ENCODE data around the gene SPTBN5. TPM values are rescaled to one million over a fixed set of nuclear protein-coding genes. Genes with fewer than 3 reads are reported as not detected.

SPTBN5 gene
- total RNA-seq, 1 experiment from 2014 or later: 1.9 TPM

DNA sequence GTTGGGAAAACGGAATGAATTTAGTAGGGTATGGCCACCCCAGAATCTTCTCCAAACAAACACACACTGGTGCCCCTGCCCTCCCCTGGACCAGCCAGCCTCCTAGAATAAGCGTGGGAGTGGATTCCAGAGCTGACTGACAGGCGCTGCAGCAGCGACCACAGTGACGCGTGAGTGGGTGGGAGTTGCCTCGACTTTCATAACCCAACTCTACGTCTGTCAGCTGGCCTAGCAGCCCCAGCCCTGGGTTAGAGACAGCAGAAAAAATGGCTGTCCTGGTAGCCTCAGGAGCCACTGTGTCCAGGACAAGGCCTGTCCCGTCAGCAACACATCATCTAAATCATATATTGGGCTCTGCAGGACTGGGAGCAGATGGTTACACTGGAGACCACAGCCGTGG is 45.2 kb downstream of the SPTBN5 start:
- DNase-seq (ENCODE audit: low read depth): no peak

DNA sequence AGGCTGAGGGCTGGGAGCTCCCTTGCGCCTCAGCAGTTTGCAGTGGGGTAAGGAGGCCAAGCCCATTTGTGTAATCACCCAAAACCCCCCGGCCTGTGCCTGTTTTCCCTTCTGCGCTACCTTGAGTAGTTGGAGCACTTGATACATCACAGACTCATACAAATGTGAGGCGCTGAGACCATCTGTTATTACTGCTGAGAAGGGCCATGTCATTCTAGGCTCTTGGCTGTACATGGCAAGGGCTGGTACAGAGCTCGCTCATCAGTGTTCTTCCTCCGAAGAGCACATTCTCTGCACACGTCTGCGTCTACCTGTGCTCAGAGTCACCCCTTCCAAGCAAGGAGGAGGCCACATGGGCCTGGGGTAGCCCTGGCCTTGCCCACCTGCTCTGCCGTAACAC is 45.9 kb downstream of the SPTBN5 start:
- DNase-seq (ENCODE audit: low read depth): no peak

DNA sequence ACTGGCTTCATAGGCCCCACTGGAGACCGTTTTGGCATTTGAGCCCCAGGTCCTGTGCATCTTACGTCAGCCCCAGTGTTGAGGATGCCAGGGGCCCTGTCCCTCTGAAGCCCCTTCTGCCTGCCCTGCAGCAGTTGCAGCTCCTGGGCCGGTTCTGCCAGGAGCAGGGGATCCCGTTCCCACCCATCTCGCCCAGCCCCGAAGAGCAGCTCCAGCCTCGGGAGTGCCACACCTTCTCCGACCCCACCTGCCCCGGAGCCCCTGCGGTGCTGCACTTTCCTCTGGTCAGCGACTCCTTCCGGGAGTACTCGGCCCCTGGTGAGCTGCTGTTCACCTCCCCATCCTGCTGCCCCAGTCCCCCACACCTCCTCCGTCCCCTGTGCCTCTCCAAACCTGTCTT is 46.6 kb downstream of the SPTBN5 start:
- DNase-seq (ENCODE audit: low read depth): no peak

- DNase-seq (ENCODE audit: low read depth): no peak
Measured at GRCh38 chr15:41844814-41845213, 49.0 kb downstream of the SPTBN5 start.

- DNase-seq (ENCODE audit: low read depth): no peak
Measured at GRCh38 chr15:41843571-41843970, 50.3 kb downstream of the SPTBN5 start.

GRCh38 chr15:41842229-41842628 is 51.6 kb downstream of the SPTBN5 start:
- no peak for DNase-seq (ENCODE audit: low read depth)

GRCh38 chr15:41841131-41841530 is 52.7 kb downstream of the SPTBN5 start:
- no peak for DNase-seq (ENCODE audit: low read depth)

- no peak for DNase-seq (ENCODE audit: low read depth)
Measured at GRCh38 chr15:41840673-41841072, 53.2 kb downstream of the SPTBN5 start.

DNA sequence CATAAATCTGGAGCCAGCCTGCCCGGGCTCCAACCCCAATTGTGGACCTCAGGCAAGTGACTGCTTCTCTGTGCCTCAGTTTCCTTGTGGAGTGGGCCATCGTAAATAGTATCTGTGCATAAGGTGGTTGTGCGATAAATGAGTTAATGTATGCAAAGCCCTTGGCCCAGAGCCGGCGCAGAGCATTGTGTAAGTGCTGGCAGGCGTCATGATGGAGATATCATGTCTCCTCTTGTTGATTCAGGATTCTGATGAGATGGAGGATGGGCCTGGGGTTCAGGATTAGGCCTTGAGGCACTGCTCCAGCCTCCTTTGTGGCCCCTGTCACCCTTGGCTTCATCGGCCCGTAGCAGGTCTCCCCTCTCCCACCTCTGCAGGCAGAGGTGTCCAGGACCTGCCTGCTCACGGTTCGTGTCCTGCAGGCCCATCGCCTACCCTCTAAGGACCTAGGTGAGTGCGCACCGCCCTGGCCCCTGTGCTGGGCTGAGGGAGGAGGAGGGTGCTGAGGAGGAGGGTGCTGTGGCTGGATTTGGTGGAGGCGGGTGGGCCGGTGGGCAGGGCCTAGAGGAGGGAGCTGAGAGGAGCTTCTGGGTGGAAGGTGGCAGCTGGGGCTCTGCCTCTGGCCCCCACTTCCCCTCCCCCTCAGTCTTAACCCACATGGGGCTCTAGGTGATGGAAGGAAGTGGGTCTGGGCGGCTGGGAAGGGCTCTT is 53.9 kb downstream of the SPTBN5 start:
- no peak for DNase-seq (ENCODE audit: low read depth)

GRCh38 chr15:41838400-41838897 is 55.4 kb downstream of the SPTBN5 start, which contains the start of gene PLA2G4B:
Gene PLA2G4B (plus strand): TSS chr15:41838847. CDS start chr15:41838914, 67 bp downstream.
- no peak for DNase-seq (ENCODE audit: low read depth)

- DNase-seq (ENCODE audit: low read depth): no peak
Measured at GRCh38 chr15:41836713-41837454, 57.0 kb downstream of the SPTBN5 start.

GRCh38 chr15:41836073-41836472 is 57.8 kb downstream of the SPTBN5 start:
- DNase-seq (ENCODE audit: low read depth): no peak

- no peak for DNase-seq (ENCODE audit: low read depth)
Measured at GRCh38 chr15:41834096-41834495, 59.8 kb downstream of the SPTBN5 start.

- no peak for DNase-seq (ENCODE audit: low read depth)
Measured at GRCh38 chr15:41832875-41833274, 61.0 kb downstream of the SPTBN5 start.

GRCh38 chr15:41832208-41832607 is 61.6 kb downstream of the SPTBN5 start:
- no peak for DNase-seq (ENCODE audit: low read depth)

- peak; percentile 50 for DNase-seq (ENCODE audit: low read depth)
Measured at GRCh38 chr15:41831291-41831690, 62.6 kb downstream of the SPTBN5 start.

- DNase-seq (ENCODE audit: low read depth): no peak
Measured at GRCh38 chr15:41829959-41830646, 63.8 kb downstream of the SPTBN5 start.

DNA sequence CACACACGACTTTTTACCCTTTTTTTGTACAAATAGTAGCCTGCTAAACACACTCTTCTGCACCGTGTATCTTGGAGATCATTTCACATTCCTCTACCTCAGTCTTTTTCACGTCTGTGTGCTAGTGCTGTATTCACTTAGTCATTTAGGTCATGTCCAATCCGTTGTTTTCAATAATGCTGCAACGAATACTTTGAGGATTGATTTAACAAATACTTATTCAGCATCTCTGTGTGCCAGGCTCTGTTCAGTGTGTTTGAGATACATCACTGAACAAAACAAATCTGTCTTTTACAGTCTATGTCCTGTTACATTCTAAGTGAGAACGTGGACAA is 65.1 kb downstream of the SPTBN5 start:
- DNase-seq (ENCODE audit: low read depth): no peak

DNA sequence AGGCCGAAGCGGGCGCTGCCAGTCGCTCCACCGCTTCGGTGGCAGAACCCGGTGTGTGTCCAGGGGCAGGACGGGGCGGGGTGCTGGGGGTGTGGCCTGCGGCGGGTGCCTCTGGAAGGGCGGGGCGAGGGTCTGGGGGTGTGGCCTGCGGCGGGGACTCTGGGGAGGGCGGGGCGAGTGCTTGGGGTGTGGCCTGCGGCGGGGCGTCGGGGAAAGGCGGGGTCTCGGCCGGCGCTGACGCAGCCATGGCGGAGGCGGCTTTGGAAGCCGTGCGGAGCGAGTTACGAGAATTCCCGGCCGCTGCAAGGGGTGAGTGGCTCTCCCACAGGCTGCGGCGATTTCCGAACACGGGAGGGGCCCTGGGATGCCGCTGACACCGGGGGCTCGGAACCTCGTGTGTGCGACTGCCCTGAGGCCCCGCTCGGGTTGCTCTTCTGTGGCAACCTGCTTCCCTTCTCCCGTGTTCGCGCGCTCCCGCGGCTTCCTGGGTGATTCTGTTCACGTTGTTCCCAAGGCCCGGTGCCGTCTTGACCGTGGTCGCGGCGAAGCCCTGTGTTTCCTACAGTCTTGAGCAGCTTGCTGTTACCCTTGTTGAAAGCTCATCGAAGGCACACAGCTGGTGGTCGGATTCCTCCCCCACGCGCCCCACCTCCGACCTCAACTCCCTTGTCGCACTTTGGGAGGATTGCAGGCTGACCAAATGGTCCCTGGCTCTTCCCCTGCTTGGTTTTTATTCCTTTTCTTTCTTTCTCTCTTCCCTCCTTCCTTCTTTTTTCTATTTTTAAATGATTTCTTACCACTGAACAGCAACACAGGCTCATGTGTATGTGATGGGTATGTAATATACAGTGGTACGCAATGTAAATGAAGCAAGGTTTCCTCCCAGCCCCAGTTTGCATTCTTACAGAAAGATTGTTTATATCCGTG is 65.7 kb downstream of the SPTBN5 start, which contains the start of gene JMJD7:
Gene JMJD7, plus strand, starts transcription at position 213 of the 927 bp plus-strand sequence. Its CDS starts 33 bp downstream, at position 246.
- DNase-seq (ENCODE audit: low read depth): peak; percentile 81

DNA sequence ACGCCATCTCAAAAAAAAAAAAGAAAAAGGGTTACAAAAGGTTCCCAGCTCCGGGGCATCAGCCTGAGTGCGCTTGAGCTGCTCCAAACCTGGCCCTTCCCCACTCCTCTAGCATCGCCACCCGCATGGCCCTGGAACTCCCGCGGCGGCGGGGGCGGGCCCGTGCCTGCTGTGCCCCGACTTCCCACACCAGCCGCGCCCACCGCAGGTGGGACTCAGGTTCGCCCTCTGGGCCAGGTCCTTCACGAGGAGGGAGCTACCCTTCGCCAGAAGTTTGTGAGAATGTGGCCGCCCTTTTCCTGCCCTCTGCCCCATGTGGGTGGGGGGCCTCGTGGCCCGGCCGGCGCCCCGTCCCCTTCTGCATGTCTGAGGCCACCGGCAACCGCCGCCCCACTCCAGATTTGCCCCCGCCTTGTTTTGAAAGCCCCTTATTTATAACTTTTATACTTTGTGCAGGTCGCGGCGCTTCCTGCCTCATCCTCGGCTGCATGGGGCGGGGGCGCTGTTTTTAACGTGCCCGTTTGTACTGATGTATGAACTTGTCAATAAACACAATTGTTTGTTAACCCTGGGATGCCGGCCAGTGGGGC is 66.5 kb downstream of the SPTBN5 start:
- DNase-seq (ENCODE audit: low read depth): no peak

All from RPMI7951 (cell line).